NB4 (cell line): ENCODE data around the gene DMWD.

ENCODE experiments used
- MAX ChIP-seq: IDR thresholded peaks from 2 replicates; pipeline ENCODE4 v1.6.1; 2011; ENCODE audit warnings: low read depth, low read length
- POLR2A ChIP-seq: IDR thresholded peaks from 2 replicates; pipeline ENCODE4 v1.6.1; 2011; ENCODE audit warnings: mild to moderate bottlenecking; ENCODE audit not compliant: insufficient read length; ENCODE audit errors: extremely low read depth
- TF ChIP-seq, protein P1 (sequence below): IDR thresholded peaks from one replicate; pipeline ENCODE4 v1.5.1; 2012; ENCODE audit warnings: low read depth, low read length

DNA sequence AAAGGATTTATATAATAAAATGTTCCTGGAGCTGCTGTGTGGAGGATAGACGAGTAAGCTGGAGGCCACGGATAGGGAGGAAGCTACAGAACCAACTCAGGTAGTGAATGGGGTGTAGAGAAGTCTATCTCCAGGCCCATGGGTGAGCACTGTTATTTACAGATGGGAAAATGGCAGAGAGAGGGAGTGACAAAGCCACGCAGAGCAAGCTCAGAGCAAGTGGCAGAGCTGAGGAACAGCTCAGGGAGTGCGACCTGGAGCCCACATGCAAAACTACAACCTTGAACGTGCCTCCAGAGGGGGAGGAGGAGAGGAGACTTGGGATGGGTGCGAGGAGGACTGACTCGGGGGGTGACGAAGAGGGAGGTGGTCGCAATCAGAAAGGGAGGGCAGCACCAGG, 35.9 kb upstream of the DMWD start:
- TF ChIP-seq, protein P1, sequence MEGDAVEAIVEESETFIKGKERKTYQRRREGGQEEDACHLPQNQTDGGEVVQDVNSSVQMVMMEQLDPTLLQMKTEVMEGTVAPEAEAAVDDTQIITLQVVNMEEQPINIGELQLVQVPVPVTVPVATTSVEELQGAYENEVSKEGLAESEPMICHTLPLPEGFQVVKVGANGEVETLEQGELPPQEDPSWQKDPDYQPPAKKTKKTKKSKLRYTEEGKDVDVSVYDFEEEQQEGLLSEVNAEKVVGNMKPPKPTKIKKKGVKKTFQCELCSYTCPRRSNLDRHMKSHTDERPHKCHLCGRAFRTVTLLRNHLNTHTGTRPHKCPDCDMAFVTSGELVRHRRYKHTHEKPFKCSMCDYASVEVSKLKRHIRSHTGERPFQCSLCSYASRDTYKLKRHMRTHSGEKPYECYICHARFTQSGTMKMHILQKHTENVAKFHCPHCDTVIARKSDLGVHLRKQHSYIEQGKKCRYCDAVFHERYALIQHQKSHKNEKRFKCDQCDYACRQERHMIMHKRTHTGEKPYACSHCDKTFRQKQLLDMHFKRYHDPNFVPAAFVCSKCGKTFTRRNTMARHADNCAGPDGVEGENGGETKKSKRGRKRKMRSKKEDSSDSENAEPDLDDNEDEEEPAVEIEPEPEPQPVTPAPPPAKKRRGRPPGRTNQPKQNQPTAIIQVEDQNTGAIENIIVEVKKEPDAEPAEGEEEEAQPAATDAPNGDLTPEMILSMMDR: no peak
- no peak for TF ChIP-seq POLR2A
- TF ChIP-seq MAX: no peak
